ENCODE results near the gene PCBP3.

The PCBP3 gene

GRCh38 chr21:45863267-45863666, 219.7 kb downstream of the PCBP3 start:
- Histone ChIP-seq H3K4me3 (ENCODE audit: low read depth, low read length) (no peak overlapping the region), H3K36me3 (ENCODE audit: control insufficient read depth, insufficient read depth, low read length) (no peaks in the 10 kb centered on the region), H3K9me3 (ENCODE audit: control insufficient read depth, insufficient read depth, low read length) (no peaks in the 10 kb centered on the region), H3K4me1 (ENCODE audit: control insufficient read depth, insufficient read depth, low read length) (no peaks in the 10 kb centered on the region), H3K27me3 (ENCODE audit: control insufficient read depth, insufficient read depth, low read length) (no peaks in the 10 kb centered on the region), H3K9ac (ENCODE audit: low read depth, low read length) (no peak overlapping the region)

- H3K9ac ChIP-seq (ENCODE audit: low read depth, low read length) = no peak overlapping the region
- H3K4me1 ChIP-seq (ENCODE audit: control insufficient read depth, insufficient read depth, low read length) = no peaks in the 10 kb centered on the region
- no peaks in the 10 kb centered on the region for H3K27me3 ChIP-seq (ENCODE audit: control insufficient read depth, insufficient read depth, low read length)
- no peaks in the 10 kb centered on the region for H3K9me3 ChIP-seq (ENCODE audit: control insufficient read depth, insufficient read depth, low read length)
- no peaks in the 10 kb centered on the region for H3K36me3 ChIP-seq (ENCODE audit: control insufficient read depth, insufficient read depth, low read length)
- no peak overlapping the region for H3K4me3 ChIP-seq (ENCODE audit: low read depth, low read length)
Observed at GRCh38 chr21:45863751-45864150, 220.2 kb downstream of the PCBP3 start.

GRCh38 chr21:45864436-45864835, 220.9 kb downstream of the PCBP3 start:
- H3K36me3 ChIP-seq (ENCODE audit: control insufficient read depth, insufficient read depth, low read length) = no peaks in the 10 kb centered on the region
- H3K9me3 ChIP-seq (ENCODE audit: control insufficient read depth, insufficient read depth, low read length) = no peaks in the 10 kb centered on the region
- H3K4me3 ChIP-seq (ENCODE audit: low read depth, low read length) = no peak overlapping the region
- H3K9ac ChIP-seq (ENCODE audit: low read depth, low read length) = no peak overlapping the region
- no peaks in the 10 kb centered on the region for H3K27me3 ChIP-seq (ENCODE audit: control insufficient read depth, insufficient read depth, low read length)
- H3K4me1 ChIP-seq (ENCODE audit: control insufficient read depth, insufficient read depth, low read length) = no peaks in the 10 kb centered on the region

GRCh38 chr21:45865106-45865835, 221.7 kb downstream of the PCBP3 start:
- no peak overlapping the region for H3K9ac ChIP-seq (ENCODE audit: low read depth, low read length)
- H3K27me3 ChIP-seq (ENCODE audit: control insufficient read depth, insufficient read depth, low read length) = no peaks in the 10 kb centered on the region
- no peaks in the 10 kb centered on the region for H3K36me3 ChIP-seq (ENCODE audit: control insufficient read depth, insufficient read depth, low read length)
- no peaks in the 10 kb centered on the region for H3K9me3 ChIP-seq (ENCODE audit: control insufficient read depth, insufficient read depth, low read length)
- H3K4me3 ChIP-seq (ENCODE audit: low read depth, low read length) = no peak overlapping the region
- no peaks in the 10 kb centered on the region for H3K4me1 ChIP-seq (ENCODE audit: control insufficient read depth, insufficient read depth, low read length)

- Histone ChIP-seq H3K4me1 (ENCODE audit: control insufficient read depth, insufficient read depth, low read length) (no peaks in the 10 kb centered on the region), H3K4me3 (ENCODE audit: low read depth, low read length) (no peak overlapping the region), H3K9me3 (ENCODE audit: control insufficient read depth, insufficient read depth, low read length) (no peaks in the 10 kb centered on the region), H3K36me3 (ENCODE audit: control insufficient read depth, insufficient read depth, low read length) (no peaks in the 10 kb centered on the region), H3K9ac (ENCODE audit: low read depth, low read length) (no peak overlapping the region), H3K27me3 (ENCODE audit: control insufficient read depth, insufficient read depth, low read length) (no peaks in the 10 kb centered on the region)
Observed at GRCh38 chr21:45866551-45866950, 223.0 kb downstream of the PCBP3 start.

- Histone ChIP-seq H3K9ac (ENCODE audit: low read depth, low read length) (no peak overlapping the region), H3K4me1 (ENCODE audit: control insufficient read depth, insufficient read depth, low read length) (no peaks in the 10 kb centered on the region), H3K4me3 (ENCODE audit: low read depth, low read length) (no peak overlapping the region), H3K36me3 (ENCODE audit: control insufficient read depth, insufficient read depth, low read length) (no peaks in the 10 kb centered on the region), H3K9me3 (ENCODE audit: control insufficient read depth, insufficient read depth, low read length) (no peaks in the 10 kb centered on the region), H3K27me3 (ENCODE audit: control insufficient read depth, insufficient read depth, low read length) (no peaks in the 10 kb centered on the region)
Observed at GRCh38 chr21:45867041-45867666, 223.6 kb downstream of the PCBP3 start.

GRCh38 chr21:45867671-45868081, 224.2 kb downstream of the PCBP3 start:
- H3K36me3 ChIP-seq (ENCODE audit: control insufficient read depth, insufficient read depth, low read length) = no peaks in the 10 kb centered on the region

GRCh38 chr21:45868086-45868485, 224.6 kb downstream of the PCBP3 start:
- Histone ChIP-seq H3K4me1 (ENCODE audit: control insufficient read depth, insufficient read depth, low read length) (no peaks in the 10 kb centered on the region), H3K36me3 (ENCODE audit: control insufficient read depth, insufficient read depth, low read length) (no peaks in the 10 kb centered on the region), H3K9ac (ENCODE audit: low read depth, low read length) (no peak overlapping the region), H3K4me3 (ENCODE audit: low read depth, low read length) (no peak overlapping the region), H3K27me3 (ENCODE audit: control insufficient read depth, insufficient read depth, low read length) (no peaks in the 10 kb centered on the region), H3K9me3 (ENCODE audit: control insufficient read depth, insufficient read depth, low read length) (no peaks in the 10 kb centered on the region)

More at GRCh38 chr21:45867671-45868081, 224.2 kb downstream of the PCBP3 start:
- Histone ChIP-seq H3K9me3 (ENCODE audit: control insufficient read depth, insufficient read depth, low read length) (no peaks in the 10 kb centered on the region), H3K27me3 (ENCODE audit: control insufficient read depth, insufficient read depth, low read length) (no peaks in the 10 kb centered on the region), H3K4me3 (ENCODE audit: low read depth, low read length) (no peak overlapping the region), H3K9ac (ENCODE audit: low read depth, low read length) (no peak overlapping the region), H3K4me1 (ENCODE audit: control insufficient read depth, insufficient read depth, low read length) (no peaks in the 10 kb centered on the region)

- Histone ChIP-seq H3K9ac (ENCODE audit: low read depth, low read length) (no peak overlapping the region), H3K4me3 (ENCODE audit: low read depth, low read length) (no peak overlapping the region), H3K4me1 (ENCODE audit: control insufficient read depth, insufficient read depth, low read length) (no peaks in the 10 kb centered on the region), H3K9me3 (ENCODE audit: control insufficient read depth, insufficient read depth, low read length) (no peaks in the 10 kb centered on the region), H3K27me3 (ENCODE audit: control insufficient read depth, insufficient read depth, low read length) (no peaks in the 10 kb centered on the region), H3K36me3 (ENCODE audit: control insufficient read depth, insufficient read depth, low read length) (no peaks in the 10 kb centered on the region)
Observed at GRCh38 chr21:45868488-45868887, 225.0 kb downstream of the PCBP3 start.

GRCh38 chr21:45869121-45870007, 225.8 kb downstream of the PCBP3 start:
- Histone ChIP-seq H3K9me3 (ENCODE audit: control insufficient read depth, insufficient read depth, low read length) (no peaks in the 10 kb centered on the region), H3K4me3 (ENCODE audit: low read depth, low read length) (no peak overlapping the region), H3K36me3 (ENCODE audit: control insufficient read depth, insufficient read depth, low read length) (no peaks in the 10 kb centered on the region), H3K27me3 (ENCODE audit: control insufficient read depth, insufficient read depth, low read length) (no peaks in the 10 kb centered on the region), H3K9ac (ENCODE audit: low read depth, low read length) (no peak overlapping the region), H3K4me1 (ENCODE audit: control insufficient read depth, insufficient read depth, low read length) (no peaks in the 10 kb centered on the region)

GRCh38 chr21:45870421-45870820, 226.9 kb downstream of the PCBP3 start:
- H3K36me3 ChIP-seq (ENCODE audit: control insufficient read depth, insufficient read depth, low read length) = no peaks in the 10 kb centered on the region
- no peaks in the 10 kb centered on the region for H3K4me1 ChIP-seq (ENCODE audit: control insufficient read depth, insufficient read depth, low read length)
- no peaks in the 10 kb centered on the region for H3K27me3 ChIP-seq (ENCODE audit: control insufficient read depth, insufficient read depth, low read length)
- H3K4me3 ChIP-seq (ENCODE audit: low read depth, low read length) = no peak overlapping the region
- H3K9ac ChIP-seq (ENCODE audit: low read depth, low read length) = no peak overlapping the region
- H3K9me3 ChIP-seq (ENCODE audit: control insufficient read depth, insufficient read depth, low read length) = no peaks in the 10 kb centered on the region

Data from iPS-15b (cell line).